Measurements from ENCODE around the gene ASXL3.

The ASXL3 gene

GRCh38 chr18:33581856-33582255 is 3.8 kb downstream of the ASXL3 start:
- no peak for TF ChIP-seq POLR2AphosphoS5 (IDR thresholded peaks at IDR 0.05; ENCODE audit: low read depth)
- TF ChIP-seq SPI1 (IDR thresholded peaks at IDR 0.05; ENCODE audit: borderline replicate concordance, low read depth), result no peak
- TF ChIP-seq GABPA (IDR thresholded peaks at IDR 0.05; ENCODE audit: low read depth), result no peak
- no peak for TF ChIP-seq REST (IDR thresholded peaks at IDR 0.05; ENCODE audit: insufficient replicate concordance, low read depth)
- H3K27ac ChIP-seq (replicated peaks), result no peak overlapping the region
- H3K27me3 ChIP-seq (ENCODE audit: insufficient read depth, poor library complexity, severe bottlenecking), result peaks cover 26% of the 10 kb centered on the region
- H3K4me3 ChIP-seq (replicated peaks; ENCODE audit: insufficient read depth, low read length), result no peak overlapping the region
- no peak for DNase-seq (ENCODE audit: low read depth in 1 of 2, low spot score in 1 of 2)

- TF ChIP-seq REST (IDR thresholded peaks at IDR 0.05; ENCODE audit: insufficient replicate concordance, low read depth), result no peak
- TF ChIP-seq SPI1 (IDR thresholded peaks at IDR 0.05; ENCODE audit: borderline replicate concordance, low read depth), result no peak
- no peak for TF ChIP-seq GABPA (IDR thresholded peaks at IDR 0.05; ENCODE audit: low read depth)
- TF ChIP-seq POLR2AphosphoS5 (IDR thresholded peaks at IDR 0.05; ENCODE audit: low read depth), result no peak
- TF ChIP-seq CTCF (IDR thresholded peaks at IDR 0.05; ENCODE audit: insufficient read depth, low read length), result no peak
- Histone ChIP-seq H3K4me3 (replicated peaks; ENCODE audit: insufficient read depth, low read length) (no peak overlapping the region), H3K27me3 (ENCODE audit: insufficient read depth, poor library complexity, severe bottlenecking) (peaks cover 15% of the 10 kb centered on the region), H3K27ac (replicated peaks) (no peak overlapping the region)
- DNase-seq (ENCODE audit: low read depth in 1 of 2, low spot score in 1 of 2), result no peak
These were observed 5.9 kb downstream of the ASXL3 start for GRCh38 chr18:33583901-33584300.

- TF ChIP-seq GABPA (IDR thresholded peaks at IDR 0.05; ENCODE audit: low read depth) (no peak), REST (IDR thresholded peaks at IDR 0.05; ENCODE audit: insufficient replicate concordance, low read depth) (no peak), CTCF (IDR thresholded peaks at IDR 0.05; ENCODE audit: insufficient read depth, low read length) (no peak), POLR2AphosphoS5 (IDR thresholded peaks at IDR 0.05; ENCODE audit: low read depth) (no peak), SPI1 (IDR thresholded peaks at IDR 0.05; ENCODE audit: borderline replicate concordance, low read depth) (no peak)
- no peak for DNase-seq (ENCODE audit: low read depth in 1 of 2, low spot score in 1 of 2)
These were observed 6.8 kb downstream of the ASXL3 start for GRCh38 chr18:33584548-33585430.

More at GRCh38 chr18:33584548-33585430, 6.8 kb downstream of the ASXL3 start:
- H3K27me3 ChIP-seq (ENCODE audit: insufficient read depth, poor library complexity, severe bottlenecking), result peaks cover 6% of the 10 kb centered on the region
- no peak overlapping the region for H3K27ac ChIP-seq (replicated peaks)
- no peak overlapping the region for H3K4me3 ChIP-seq (replicated peaks; ENCODE audit: insufficient read depth, low read length)
